Kidney epithelial cell (primary cell): Measurements from ENCODE around the gene TRPC1. TPM values are rescaled to one million over a fixed set of nuclear protein-coding genes. Genes with fewer than 3 reads are reported as not detected.

ENCODE experiments used
- DNase-seq: peaks from one replicate; pipeline ENCODE4 v3.0.0-alpha.2; 2010; ENCODE audit warnings: low read depth
- H3K27me3 ChIP-seq: 2 replicates; pipeline ENCODE4 v1.6.0; 2011; ENCODE audit warnings: low read length; ENCODE audit not compliant: control insufficient read depth, insufficient read depth
- H3K36me3 ChIP-seq: 2 replicates; pipeline ENCODE4 v1.5.1; 2011; ENCODE audit warnings: low read length; ENCODE audit not compliant: control insufficient read depth, insufficient read depth
- H3K4me3 ChIP-seq: 2 replicates; pipeline ENCODE4 v1.5.1; 2011; ENCODE audit warnings: low read depth, mild to moderate bottlenecking, control low read depth, low read length
- CTCF ChIP-seq: IDR thresholded peaks from 2 replicates; pipeline ENCODE4 v1.5.1; 2011; ENCODE audit warnings: mild to moderate bottlenecking, moderate library complexity, low read length, control low read depth, inconsistent platforms; ENCODE audit not compliant: insufficient read depth, poor library complexity, severe bottlenecking
- total RNA-seq: library from RNA; depleted of rRNA; stranded (reverse); fragments of >200 nt; gene quantifications from 2 replicates; pipeline ENCODE4 v1.2.3, GENCODE V29; 2015

Gene TRPC1
- total RNA-seq, 1 donor from 2014 or later, result 5.6 TPM

GRCh38 chr3:142846779-142847577 lies 123.1 kb downstream of the TRPC1 start:
- no peaks in the 10 kb centered on the region for H3K27me3 ChIP-seq
- no peak overlapping the region for H3K4me3 ChIP-seq
- H3K36me3 ChIP-seq, result no peaks in the 10 kb centered on the region
- TF ChIP-seq CTCF, result no peak
- DNase-seq, result no peak

DNA sequence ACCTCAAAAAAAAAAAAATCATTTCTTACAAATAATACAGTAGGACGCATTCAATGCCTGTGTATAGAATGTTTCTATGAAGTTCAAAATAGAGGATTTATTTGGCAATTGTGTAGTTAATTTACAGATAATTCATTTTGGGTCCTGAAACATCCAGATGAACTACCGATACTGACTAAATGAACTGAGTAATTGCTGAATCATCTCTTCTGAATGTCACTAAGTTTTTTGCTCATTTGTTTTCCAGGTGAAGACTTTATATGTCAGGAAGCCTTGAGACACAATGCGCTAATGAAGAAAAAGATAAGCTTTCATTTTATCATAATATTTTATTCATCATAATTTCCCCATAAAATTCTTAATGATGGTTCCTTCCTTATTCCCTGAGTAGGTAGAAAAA lies 125.3 kb downstream of the TRPC1 start:
- Histone ChIP-seq H3K27me3 (no peaks in the 10 kb centered on the region), H3K36me3 (no peaks in the 10 kb centered on the region), H3K4me3 (no peak overlapping the region)
- TF ChIP-seq CTCF, result no peak
- DNase-seq, result no peak

GRCh38 chr3:142850395-142851023 lies 126.7 kb downstream of the TRPC1 start:
- H3K4me3 ChIP-seq, result no peak overlapping the region
- no peak for TF ChIP-seq CTCF
- no peaks in the 10 kb centered on the region for H3K27me3 ChIP-seq
- peak; percentile 88 for DNase-seq
- no peaks in the 10 kb centered on the region for H3K36me3 ChIP-seq

DNA sequence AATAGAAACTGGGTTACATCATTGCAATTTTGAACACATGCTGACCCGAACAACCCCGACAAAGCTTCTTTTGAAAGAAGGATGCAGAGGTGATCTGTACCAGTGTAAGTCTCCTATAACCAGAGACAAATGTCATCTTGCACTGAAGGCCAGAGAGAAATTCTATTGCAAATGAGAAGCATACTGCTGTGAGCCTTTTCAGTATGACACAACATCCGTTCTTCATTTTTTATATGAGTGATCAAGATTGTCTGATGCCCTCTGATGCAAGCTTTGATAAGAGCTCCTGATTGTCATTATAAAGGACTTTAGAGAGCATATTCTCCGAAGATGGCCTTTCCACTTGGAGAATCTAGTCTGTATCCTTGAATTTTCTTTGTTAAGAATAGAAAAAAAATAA lies 128.2 kb downstream of the TRPC1 start:
- no peak for TF ChIP-seq CTCF
- Histone ChIP-seq H3K4me3 (no peak overlapping the region), H3K27me3 (no peaks in the 10 kb centered on the region), H3K36me3 (no peaks in the 10 kb centered on the region)
- DNase-seq, result no peak

- no peaks in the 10 kb centered on the region for H3K36me3 ChIP-seq
- no peaks in the 10 kb centered on the region for H3K27me3 ChIP-seq
- H3K4me3 ChIP-seq, result no peak overlapping the region
- peak; percentile 88 for DNase-seq
- TF ChIP-seq CTCF, result peak; percentile 13
These were observed 129.7 kb downstream of the TRPC1 start for GRCh38 chr3:142853270-142854168.
